ENCODE results near the gene RYR2. TPM values are rescaled to one million over a fixed set of nuclear protein-coding genes. Genes with fewer than 3 reads are reported as not detected.

The RYR2 gene
- total RNA-seq, 4 donors from 2014 or later, result 0.20 to 0.60 (median 0.32) TPM

DNA sequence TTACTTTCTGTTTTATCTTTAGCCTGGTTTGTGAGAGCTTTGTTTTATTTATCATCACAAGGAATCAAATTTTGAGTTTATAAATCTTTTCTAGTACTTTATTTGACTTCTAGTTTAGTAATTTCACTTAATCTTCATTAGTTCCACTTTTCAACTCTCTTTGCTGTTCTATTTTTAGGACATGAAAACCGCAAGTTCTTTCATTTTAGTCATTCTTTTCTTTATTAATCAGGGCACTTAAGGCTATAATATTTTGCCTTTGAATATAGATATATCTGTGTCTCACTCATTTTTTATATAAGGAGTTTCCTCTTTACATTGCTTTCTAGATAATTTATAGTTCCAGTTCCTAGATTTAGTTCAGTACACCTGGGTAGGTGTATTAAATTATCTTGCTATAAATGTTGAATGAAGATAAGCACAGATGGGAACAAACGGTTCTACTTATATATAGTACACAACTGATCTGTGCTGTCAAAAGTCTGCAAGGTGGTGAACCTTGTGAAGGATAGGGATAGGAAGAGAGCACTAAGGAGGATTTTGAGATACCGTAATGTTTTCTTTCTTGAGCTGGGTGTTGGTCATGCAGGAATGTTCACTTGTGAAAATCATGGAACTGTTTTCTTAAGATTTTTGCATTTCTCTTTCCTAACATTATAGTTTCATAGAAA lies 402.3 kb downstream of the RYR2 start:
- Histone ChIP-seq H3K4me3 (no peak overlapping the region), H3K27ac (no peak overlapping the region), H3K27me3 (no peaks in the 10 kb centered on the region), H3K9me3 (no peaks in the 10 kb centered on the region), H3K4me1 (no peaks in the 10 kb centered on the region), H3K36me3 (no peaks in the 10 kb centered on the region)
- TF ChIP-seq EP300 (IDR thresholded peaks at IDR 0.05), result no peak
- TF ChIP-seq POLR2A (IDR thresholded peaks at IDR 0.05), result no peak
- TF ChIP-seq, protein P1, sequence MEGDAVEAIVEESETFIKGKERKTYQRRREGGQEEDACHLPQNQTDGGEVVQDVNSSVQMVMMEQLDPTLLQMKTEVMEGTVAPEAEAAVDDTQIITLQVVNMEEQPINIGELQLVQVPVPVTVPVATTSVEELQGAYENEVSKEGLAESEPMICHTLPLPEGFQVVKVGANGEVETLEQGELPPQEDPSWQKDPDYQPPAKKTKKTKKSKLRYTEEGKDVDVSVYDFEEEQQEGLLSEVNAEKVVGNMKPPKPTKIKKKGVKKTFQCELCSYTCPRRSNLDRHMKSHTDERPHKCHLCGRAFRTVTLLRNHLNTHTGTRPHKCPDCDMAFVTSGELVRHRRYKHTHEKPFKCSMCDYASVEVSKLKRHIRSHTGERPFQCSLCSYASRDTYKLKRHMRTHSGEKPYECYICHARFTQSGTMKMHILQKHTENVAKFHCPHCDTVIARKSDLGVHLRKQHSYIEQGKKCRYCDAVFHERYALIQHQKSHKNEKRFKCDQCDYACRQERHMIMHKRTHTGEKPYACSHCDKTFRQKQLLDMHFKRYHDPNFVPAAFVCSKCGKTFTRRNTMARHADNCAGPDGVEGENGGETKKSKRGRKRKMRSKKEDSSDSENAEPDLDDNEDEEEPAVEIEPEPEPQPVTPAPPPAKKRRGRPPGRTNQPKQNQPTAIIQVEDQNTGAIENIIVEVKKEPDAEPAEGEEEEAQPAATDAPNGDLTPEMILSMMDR (IDR thresholded peaks at IDR 0.05), result no peak
- no peak for DNase-seq (ENCODE audit: low spot score in 2 of 2)
- 67 to 71% methylated on average over 3 of the region's 3 CpGs for WGBS, 2 donors

DNA sequence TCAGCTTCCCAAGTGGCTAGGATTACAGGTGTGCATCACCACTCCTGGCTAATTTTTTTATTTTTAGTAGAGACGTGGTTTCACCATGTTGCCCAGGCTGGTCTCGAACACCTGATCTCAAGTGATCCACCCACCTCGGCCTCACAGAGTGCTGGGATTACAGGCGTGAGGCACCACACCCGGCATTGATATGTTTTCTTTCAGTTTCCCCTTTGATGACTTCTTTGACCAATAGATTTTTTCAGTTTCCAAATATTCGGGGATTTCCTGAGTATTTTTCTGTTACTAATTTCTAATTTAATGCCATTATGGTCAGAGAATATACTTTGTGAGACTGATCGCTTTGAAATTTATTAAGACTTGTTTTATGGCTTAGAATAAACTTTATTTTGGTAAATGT lies 406.1 kb downstream of the RYR2 start:
- no peak overlapping the region for H3K4me3 ChIP-seq
- WGBS, 2 donors, result 86 to 97% methylated on average over 7 of the region's 7 CpGs
- DNase-seq (ENCODE audit: low spot score in 2 of 2), result no peak
- H3K4me1 ChIP-seq, result no peaks in the 10 kb centered on the region
- TF ChIP-seq, protein P1 (IDR thresholded peaks at IDR 0.05), result no peak
- TF ChIP-seq POLR2A (IDR thresholded peaks at IDR 0.05), result no peak
- no peak for TF ChIP-seq EP300 (IDR thresholded peaks at IDR 0.05)
- H3K27me3 ChIP-seq, result no peaks in the 10 kb centered on the region
- H3K36me3 ChIP-seq, result no peaks in the 10 kb centered on the region
- peaks cover 0 to 5% (median 0%) of the 10 kb centered on the region in 4 donors for H3K9me3 ChIP-seq
- H3K27ac ChIP-seq, result no peak overlapping the region

DNA sequence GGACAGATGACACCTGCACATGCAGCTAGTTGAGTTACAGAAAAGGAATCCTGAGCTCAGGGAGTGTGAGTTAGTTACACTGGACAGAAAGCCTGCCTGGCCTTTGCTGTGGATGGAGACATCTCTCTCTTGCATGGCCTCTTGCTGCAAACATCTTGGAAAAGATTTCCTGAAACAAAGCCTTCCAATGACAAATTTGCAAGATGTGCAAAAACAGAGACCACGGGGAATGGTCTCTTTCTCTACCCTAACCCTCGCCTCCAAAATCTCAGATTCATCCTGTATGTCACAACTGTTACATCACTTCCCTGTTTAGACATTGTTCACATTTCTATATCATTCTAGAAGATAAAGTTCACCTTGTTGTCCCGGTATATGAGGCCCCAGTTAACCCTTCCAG lies 415.6 kb downstream of the RYR2 start:
- H3K9me3 ChIP-seq, result peaks cover 0 to 3% (median 0%) of the 10 kb centered on the region in 4 donors
- no peaks in the 10 kb centered on the region for H3K27me3 ChIP-seq
- TF ChIP-seq, protein P1 (IDR thresholded peaks at IDR 0.05), result no peak
- no peaks in the 10 kb centered on the region for H3K4me1 ChIP-seq
- no peak overlapping the region for H3K27ac ChIP-seq
- H3K36me3 ChIP-seq, result no peaks in the 10 kb centered on the region
- H3K4me3 ChIP-seq, result no peak overlapping the region
- DNase-seq (ENCODE audit: low spot score in 2 of 2), result no peak
- 78 to 81% methylated on average over 3 of the region's 3 CpGs for WGBS, 2 donors

DNA sequence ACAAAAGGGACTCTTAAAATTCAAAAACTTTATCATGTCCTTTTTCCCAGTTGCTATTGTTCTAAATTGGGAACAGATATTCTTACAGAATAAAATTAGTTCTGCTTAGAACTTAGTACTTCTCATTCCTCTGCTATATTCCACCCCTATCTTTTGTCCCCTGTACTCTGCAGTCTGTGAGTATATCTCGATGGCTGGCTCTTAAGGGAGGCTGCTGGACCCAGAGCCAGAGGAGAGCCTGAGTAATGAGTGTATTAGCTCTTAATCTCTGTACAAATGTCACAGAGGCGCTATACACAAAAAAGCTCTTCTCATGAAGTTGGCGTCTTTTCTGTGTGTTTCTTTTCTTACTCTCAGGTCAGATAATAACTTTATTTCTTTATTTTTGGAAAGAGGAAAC lies 425.3 kb downstream of the RYR2 start:
- H3K9me3 ChIP-seq, result no peaks in the 10 kb centered on the region
- no peak overlapping the region for H3K27ac ChIP-seq
- H3K27me3 ChIP-seq, result no peaks in the 10 kb centered on the region
- no peaks in the 10 kb centered on the region for H3K36me3 ChIP-seq
- no peak overlapping the region for H3K4me3 ChIP-seq
- no peak for DNase-seq (ENCODE audit: low spot score in 2 of 2)
- TF ChIP-seq POLR2A (IDR thresholded peaks at IDR 0.05) (no peak), EP300 (IDR thresholded peaks at IDR 0.05) (no peak)
- TF ChIP-seq, protein P1 (IDR thresholded peaks at IDR 0.05), result no peak
- no peaks in the 10 kb centered on the region for H3K4me1 ChIP-seq
- WGBS, 2 donors, result 44 to 45% methylated on average over 3 of the region's 3 CpGs

DNA sequence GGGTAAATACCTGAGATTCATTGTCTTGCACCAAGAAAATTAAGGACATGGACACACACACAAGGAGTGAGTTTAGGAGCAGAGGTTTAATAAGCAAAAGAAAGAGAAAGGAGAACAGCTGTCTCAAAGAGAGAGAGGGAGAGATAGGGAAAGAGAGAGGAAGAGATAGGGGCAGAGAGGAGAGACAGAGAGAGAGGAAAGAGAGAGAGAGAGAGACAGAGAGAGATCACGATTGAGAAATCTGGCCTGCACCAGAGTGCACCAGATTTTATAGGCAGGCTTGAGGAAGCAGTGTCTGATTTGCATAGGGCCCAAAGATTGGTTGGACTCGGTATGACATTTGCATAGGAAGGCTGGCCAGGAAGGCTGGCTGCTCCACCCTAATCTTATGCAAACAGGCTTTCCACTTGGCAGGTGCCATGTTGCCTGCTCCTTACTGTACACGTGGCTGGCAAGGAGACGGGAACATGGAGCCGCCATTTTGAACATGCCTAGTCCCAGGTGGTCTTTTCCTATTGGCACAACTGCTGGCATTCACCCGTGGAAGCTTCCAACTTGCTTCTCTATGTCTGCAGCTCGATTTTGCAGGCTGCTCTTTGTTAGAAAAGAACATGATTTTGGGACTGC lies 428.8 kb downstream of the RYR2 start:
- 65 to 78% methylated on average over 7 of the region's 7 CpGs for WGBS, 2 donors
- Histone ChIP-seq H3K27me3 (no peaks in the 10 kb centered on the region), H3K9me3 (no peaks in the 10 kb centered on the region), H3K36me3 (no peaks in the 10 kb centered on the region), H3K4me3 (no peak overlapping the region), H3K4me1 (no peaks in the 10 kb centered on the region), H3K27ac (no peak overlapping the region)
- TF ChIP-seq EP300 (IDR thresholded peaks at IDR 0.05) (no peak), POLR2A (IDR thresholded peaks at IDR 0.05) (no peak)
- TF ChIP-seq, protein P1 (IDR thresholded peaks at IDR 0.05), result no peak
- DNase-seq (ENCODE audit: low spot score in 2 of 2), result no peak

Data from tibial nerve (tissue), 4 donors.